Lower lobe of right lung (tissue), 2 donors: ENCODE data around the gene IL21R. TPM values are rescaled to one million over a fixed set of nuclear protein-coding genes. Genes with fewer than 3 reads are reported as not detected.

Source experiments
- ATAC-seq, 2 donors: fragments of 200-7000 bp; cut with Tn5 transposase; one replicate each; pipeline ENCODE4 v1.9.1; 2020 to 2022; ENCODE audit warnings: mild to moderate bottlenecking in 2 of 2, moderate library complexity in 2 of 2
- DNase-seq: peaks from one replicate; pipeline ENCODE4 v3.0.0-alpha.2; 2020
- H3K27ac ChIP-seq: fragments of 200-600 bp; one replicate; pipeline ENCODE4 v1.8.0; 2022
- H3K27me3 ChIP-seq: fragments of 200-600 bp; one replicate; pipeline ENCODE4 v1.8.0; 2022; ENCODE audit warnings: low read depth
- H3K36me3 ChIP-seq: fragments of 200-600 bp; one replicate; pipeline ENCODE4 v1.8.0; 2022; ENCODE audit warnings: mild to moderate bottlenecking
- H3K4me1 ChIP-seq: fragments of 200-600 bp; one replicate; pipeline ENCODE4 v1.8.0; 2022
- H3K4me3 ChIP-seq: fragments of 200-600 bp; one replicate; pipeline ENCODE4 v1.8.0; 2022; ENCODE audit warnings: mild to moderate bottlenecking
- H3K9me3 ChIP-seq: fragments of 200-600 bp; one replicate; pipeline ENCODE4 v1.8.0; 2022
- intact Hi-C: fragments of 100-400 bp; cut with DNase I; formaldehyde crosslinking; loops from one replicate; pipeline ENCODE4 v1.11.0; 2022
- total RNA-seq: library from RNA; stranded (reverse); fragmentation: NEBNext Ultra II Directional; extraction: Animal tissue kit (Norgen Biotek cat#: 25700); gene quantifications from one replicate; pipeline ENCODE4 v1.2.1, GENCODE V29; 2021
- TF ChIP-seq, protein P1 (sequence below): fragments of 200-600 bp; IDR thresholded peaks from one replicate; pipeline ENCODE4 v1.8.0; 2022; ENCODE audit warnings: antibody characterized with exemption, mild to moderate bottlenecking
- donor health status: DM: no; HTN: yes; CAD: no; lungs with severe emphysema.

Gene IL21R
- total RNA-seq, 1 donor from 2014 or later, result 6.0 TPM

DNA sequence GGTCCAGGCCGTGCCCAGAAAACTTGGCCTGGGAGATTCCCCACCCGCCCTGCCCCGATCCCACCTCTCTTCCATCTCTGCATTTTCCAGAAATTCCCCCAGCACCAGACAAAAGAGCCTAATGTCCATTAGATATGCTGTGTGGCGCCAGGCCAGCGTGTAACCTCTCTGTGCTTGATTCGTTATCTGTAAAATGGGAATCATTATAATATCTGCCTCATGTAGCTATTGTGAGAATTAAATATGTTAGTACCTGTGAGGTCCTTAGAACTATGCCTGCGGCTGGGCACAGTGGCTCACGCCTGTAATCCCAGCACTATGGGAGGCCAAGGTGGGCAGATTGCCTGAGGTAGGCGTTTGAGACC lies 33.6 kb upstream of the IL21R start:
- no peak for ATAC-seq
- no peak for DNase-seq
- Histone ChIP-seq H3K4me1 (peaks cover 30% of the 10 kb centered on the region), H3K27ac (peak overlapping the region; percentile 59), H3K4me3 (no peak overlapping the region), H3K9me3 (no peaks in the 10 kb centered on the region), H3K36me3 (peaks cover 13% of the 10 kb centered on the region), H3K27me3 (no peaks in the 10 kb centered on the region)
- intact Hi-C loops, result loop anchor here (5.0 kb wide), 1 partner anchor 136 kb away; no protein-coding TSS in a partner anchor
- TF ChIP-seq, protein P1, sequence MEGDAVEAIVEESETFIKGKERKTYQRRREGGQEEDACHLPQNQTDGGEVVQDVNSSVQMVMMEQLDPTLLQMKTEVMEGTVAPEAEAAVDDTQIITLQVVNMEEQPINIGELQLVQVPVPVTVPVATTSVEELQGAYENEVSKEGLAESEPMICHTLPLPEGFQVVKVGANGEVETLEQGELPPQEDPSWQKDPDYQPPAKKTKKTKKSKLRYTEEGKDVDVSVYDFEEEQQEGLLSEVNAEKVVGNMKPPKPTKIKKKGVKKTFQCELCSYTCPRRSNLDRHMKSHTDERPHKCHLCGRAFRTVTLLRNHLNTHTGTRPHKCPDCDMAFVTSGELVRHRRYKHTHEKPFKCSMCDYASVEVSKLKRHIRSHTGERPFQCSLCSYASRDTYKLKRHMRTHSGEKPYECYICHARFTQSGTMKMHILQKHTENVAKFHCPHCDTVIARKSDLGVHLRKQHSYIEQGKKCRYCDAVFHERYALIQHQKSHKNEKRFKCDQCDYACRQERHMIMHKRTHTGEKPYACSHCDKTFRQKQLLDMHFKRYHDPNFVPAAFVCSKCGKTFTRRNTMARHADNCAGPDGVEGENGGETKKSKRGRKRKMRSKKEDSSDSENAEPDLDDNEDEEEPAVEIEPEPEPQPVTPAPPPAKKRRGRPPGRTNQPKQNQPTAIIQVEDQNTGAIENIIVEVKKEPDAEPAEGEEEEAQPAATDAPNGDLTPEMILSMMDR, result no peak

- Histone ChIP-seq H3K9me3 (no peaks in the 10 kb centered on the region), H3K36me3 (peaks cover 2% of the 10 kb centered on the region), H3K27ac (no peak overlapping the region), H3K4me3 (no peak overlapping the region), H3K27me3 (no peaks in the 10 kb centered on the region), H3K4me1 (peaks cover 25% of the 10 kb centered on the region)
- ATAC-seq (no peak), DNase-seq (no peak)
- TF ChIP-seq, protein P1, result no peak
- intact Hi-C loops, result loop anchor here (5.0 kb wide), 1 partner anchor 138 kb away; no protein-coding TSS in a partner anchor
Observed at GRCh38 chr16:27369806-27370205, 32.2 kb upstream of the IL21R start.

DNA sequence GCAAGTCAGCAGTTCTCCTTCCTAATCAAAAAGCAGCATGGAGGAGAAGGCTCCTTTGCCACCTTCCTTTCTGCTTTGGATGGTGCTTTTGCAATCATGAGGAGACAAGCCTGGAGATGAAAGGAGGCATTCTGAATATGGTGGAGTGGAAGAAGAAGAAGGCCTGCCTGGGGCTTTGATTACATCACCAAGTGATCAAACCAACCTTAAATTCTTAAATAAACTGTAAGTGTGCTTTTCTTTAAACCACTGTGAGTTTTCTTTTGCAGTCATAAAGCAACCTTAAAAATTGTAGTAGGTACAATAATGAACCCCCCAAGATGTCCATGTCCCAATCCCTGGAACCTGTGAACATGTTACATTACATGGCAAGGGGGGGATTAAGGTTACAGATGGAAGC lies 31.7 kb upstream of the IL21R start:
- no peaks in the 10 kb centered on the region for H3K36me3 ChIP-seq
- no peak for ATAC-seq
- no peaks in the 10 kb centered on the region for H3K27me3 ChIP-seq
- no peak for DNase-seq
- H3K9me3 ChIP-seq, result no peaks in the 10 kb centered on the region
- H3K4me3 ChIP-seq, result no peak overlapping the region
- TF ChIP-seq, protein P1, result no peak
- no peak overlapping the region for H3K27ac ChIP-seq
- intact Hi-C loops, result no loop called here
- H3K4me1 ChIP-seq, result peaks cover 30% of the 10 kb centered on the region

- intact Hi-C loops, result no loop called here
- ATAC-seq, result no peak
Observed at GRCh38 chr16:27373312-27373711, 28.7 kb upstream of the IL21R start.

GRCh38 chr16:27374221-27374803 lies 27.7 kb upstream of the IL21R start:
- ATAC-seq (peak; percentile 44 to 56), DNase-seq (no peak)
- Histone ChIP-seq H3K27ac (peak overlapping the region; percentile 63), H3K27me3 (no peaks in the 10 kb centered on the region), H3K4me3 (peak overlapping the region; percentile 26), H3K9me3 (no peaks in the 10 kb centered on the region), H3K36me3 (no peaks in the 10 kb centered on the region), H3K4me1 (peaks cover 11% of the 10 kb centered on the region)
- intact Hi-C loops, result no loop called here
- TF ChIP-seq, protein P1, result no peak

More at GRCh38 chr16:27373312-27373711, 28.7 kb upstream of the IL21R start:
- H3K36me3 ChIP-seq, result no peaks in the 10 kb centered on the region
- peaks cover 12% of the 10 kb centered on the region for H3K4me1 ChIP-seq
- H3K4me3 ChIP-seq, result no peak overlapping the region
- H3K27me3 ChIP-seq, result no peaks in the 10 kb centered on the region
- H3K9me3 ChIP-seq, result no peaks in the 10 kb centered on the region
- H3K27ac ChIP-seq, result no peak overlapping the region
- no peak for DNase-seq
- TF ChIP-seq, protein P1, result no peak
